ENCODE measurements around the gene MPHOSPH8.

- TF ChIP-seq, protein P1, sequence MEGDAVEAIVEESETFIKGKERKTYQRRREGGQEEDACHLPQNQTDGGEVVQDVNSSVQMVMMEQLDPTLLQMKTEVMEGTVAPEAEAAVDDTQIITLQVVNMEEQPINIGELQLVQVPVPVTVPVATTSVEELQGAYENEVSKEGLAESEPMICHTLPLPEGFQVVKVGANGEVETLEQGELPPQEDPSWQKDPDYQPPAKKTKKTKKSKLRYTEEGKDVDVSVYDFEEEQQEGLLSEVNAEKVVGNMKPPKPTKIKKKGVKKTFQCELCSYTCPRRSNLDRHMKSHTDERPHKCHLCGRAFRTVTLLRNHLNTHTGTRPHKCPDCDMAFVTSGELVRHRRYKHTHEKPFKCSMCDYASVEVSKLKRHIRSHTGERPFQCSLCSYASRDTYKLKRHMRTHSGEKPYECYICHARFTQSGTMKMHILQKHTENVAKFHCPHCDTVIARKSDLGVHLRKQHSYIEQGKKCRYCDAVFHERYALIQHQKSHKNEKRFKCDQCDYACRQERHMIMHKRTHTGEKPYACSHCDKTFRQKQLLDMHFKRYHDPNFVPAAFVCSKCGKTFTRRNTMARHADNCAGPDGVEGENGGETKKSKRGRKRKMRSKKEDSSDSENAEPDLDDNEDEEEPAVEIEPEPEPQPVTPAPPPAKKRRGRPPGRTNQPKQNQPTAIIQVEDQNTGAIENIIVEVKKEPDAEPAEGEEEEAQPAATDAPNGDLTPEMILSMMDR (IDR thresholded peaks at IDR 0.05), result no peak
- TF ChIP-seq SIN3A (IDR thresholded peaks at IDR 0.05; ENCODE audit: borderline replicate concordance, insufficient read depth, low read depth, low read length) (no peak), REST (IDR thresholded peaks at IDR 0.05; ENCODE audit: insufficient read depth in 1 of 2, low read depth in 2 of 2, low read length in 1 of 2) (no peak)
These were observed 40.7 kb upstream of the MPHOSPH8 start for GRCh38 chr13:19592657-19593180.

Data from Panc1 (cell line).